ENCODE results near the gene SOX21.

The SOX21 gene

GRCh38 chr13:94707400-94708021, 4.8 kb downstream of the SOX21 start:
- no peak overlapping the region for H3K27ac ChIP-seq
- TF ChIP-seq, protein P1, sequence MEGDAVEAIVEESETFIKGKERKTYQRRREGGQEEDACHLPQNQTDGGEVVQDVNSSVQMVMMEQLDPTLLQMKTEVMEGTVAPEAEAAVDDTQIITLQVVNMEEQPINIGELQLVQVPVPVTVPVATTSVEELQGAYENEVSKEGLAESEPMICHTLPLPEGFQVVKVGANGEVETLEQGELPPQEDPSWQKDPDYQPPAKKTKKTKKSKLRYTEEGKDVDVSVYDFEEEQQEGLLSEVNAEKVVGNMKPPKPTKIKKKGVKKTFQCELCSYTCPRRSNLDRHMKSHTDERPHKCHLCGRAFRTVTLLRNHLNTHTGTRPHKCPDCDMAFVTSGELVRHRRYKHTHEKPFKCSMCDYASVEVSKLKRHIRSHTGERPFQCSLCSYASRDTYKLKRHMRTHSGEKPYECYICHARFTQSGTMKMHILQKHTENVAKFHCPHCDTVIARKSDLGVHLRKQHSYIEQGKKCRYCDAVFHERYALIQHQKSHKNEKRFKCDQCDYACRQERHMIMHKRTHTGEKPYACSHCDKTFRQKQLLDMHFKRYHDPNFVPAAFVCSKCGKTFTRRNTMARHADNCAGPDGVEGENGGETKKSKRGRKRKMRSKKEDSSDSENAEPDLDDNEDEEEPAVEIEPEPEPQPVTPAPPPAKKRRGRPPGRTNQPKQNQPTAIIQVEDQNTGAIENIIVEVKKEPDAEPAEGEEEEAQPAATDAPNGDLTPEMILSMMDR (conservative IDR thresholded peaks at IDR 0.05), result no peak

DNA sequence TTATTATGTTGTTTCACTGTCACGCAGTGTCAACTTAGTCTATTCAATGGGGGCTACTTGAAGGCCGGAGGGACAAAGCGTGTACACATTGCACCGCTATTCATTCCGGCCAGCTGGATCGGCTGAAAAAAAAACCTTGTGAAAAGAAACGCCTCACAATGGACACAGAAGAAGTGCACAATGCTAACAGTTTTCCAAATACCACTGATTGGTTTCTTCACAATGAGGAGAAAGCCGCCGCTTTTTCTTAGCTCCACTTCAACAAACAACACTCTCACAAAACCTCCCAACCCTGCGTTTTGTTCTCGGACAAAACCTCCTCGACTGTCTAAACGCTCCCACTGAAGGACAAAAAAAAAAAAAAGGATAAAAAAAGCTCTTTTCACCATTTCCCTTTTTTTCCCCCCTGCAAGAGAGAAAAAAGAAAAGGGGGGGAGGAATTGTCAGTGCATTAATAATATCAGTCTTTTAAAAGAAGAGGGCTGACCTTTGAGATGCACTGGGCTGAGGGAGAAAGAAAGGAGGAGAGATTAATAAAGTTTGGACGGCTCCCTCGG, 5.4 kb downstream of the SOX21 start:
- TF ChIP-seq, protein P1 (conservative IDR thresholded peaks at IDR 0.05), result no peak
- no peak overlapping the region for H3K27ac ChIP-seq

DNA sequence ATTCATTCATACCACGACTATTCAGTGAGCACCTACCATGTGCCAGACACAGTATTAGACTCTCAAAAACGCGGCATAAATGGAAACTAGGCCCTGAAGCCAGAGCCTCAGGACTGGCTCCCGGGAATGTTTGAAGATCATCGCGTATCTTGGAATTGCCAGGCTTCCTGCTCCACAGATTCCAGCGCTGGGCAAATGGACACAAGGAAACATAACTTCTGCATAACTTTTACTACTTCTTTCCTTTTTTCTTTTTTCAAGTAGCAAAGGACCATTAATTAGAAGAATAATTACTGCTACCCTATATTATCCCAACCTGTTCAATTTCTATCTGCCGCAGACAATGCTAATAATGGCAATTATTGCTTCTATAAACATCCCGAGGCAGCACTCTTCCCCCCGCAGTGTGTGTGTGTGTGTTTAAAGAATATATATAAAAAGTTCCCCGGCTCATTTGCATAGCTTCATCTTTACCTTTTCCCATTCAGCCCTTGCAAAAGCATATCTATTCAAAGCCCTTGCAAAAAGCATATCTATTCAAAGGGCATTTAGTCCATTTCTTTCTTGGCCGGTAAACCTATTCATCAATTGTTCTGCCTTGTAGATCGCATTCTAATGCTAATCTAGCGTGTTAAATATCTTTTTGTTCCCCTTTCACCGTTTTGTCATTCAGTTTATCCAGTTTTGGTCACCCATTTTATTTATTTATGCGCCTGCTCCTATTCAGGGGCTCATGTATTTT, 6.1 kb downstream of the SOX21 start:
- no peak overlapping the region for H3K27ac ChIP-seq
- TF ChIP-seq, protein P1 (conservative IDR thresholded peaks at IDR 0.05), result no peak

GRCh38 chr13:94705081-94706030, 7.0 kb downstream of the SOX21 start:
- TF ChIP-seq, protein P1 (conservative IDR thresholded peaks at IDR 0.05), result no peak

GRCh38 chr13:94704377-94705080, 7.8 kb downstream of the SOX21 start:
- TF ChIP-seq, protein P1 (conservative IDR thresholded peaks at IDR 0.05), result no peak
- no peak overlapping the region for H3K27ac ChIP-seq

More at GRCh38 chr13:94705081-94706030, 7.0 kb downstream of the SOX21 start:
- no peak overlapping the region for H3K27ac ChIP-seq

DNA sequence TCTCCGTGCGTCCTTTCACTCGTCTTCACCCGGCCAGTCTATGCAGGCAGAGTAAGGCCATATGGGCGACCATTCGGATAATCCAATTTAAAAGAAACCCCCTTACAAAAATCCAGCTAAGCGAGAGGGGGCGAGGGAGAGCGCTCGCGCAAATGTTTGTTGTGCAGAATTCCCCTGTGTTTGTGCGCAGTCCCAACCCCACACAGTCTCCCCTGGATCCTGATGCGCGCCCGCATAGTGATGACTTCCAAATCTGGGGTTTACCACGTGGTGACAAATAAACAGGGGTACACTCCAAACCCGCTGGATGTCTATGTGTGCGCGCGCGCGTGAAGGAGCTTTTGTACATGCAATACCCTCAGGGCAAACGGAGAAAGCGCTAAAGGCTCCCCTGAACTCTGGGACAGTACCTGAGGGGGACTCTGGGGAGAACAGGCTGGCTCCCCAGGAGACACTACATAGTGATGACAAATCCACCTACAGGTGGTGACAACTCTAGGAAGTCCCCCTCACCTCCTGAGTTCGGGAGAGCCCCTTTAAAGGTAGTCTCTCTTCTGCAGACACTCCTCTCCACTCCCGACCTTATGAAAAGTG, 8.5 kb downstream of the SOX21 start:
- H3K27ac ChIP-seq, result no peak overlapping the region
- TF ChIP-seq, protein P1 (conservative IDR thresholded peaks at IDR 0.05), result no peak
